Measurements from ENCODE around the gene FOXO1. TPM values are rescaled to one million over a fixed set of nuclear protein-coding genes. Genes with fewer than 3 reads are reported as not detected.
A peak's percentile ranks its signal among the peaks of the same experiment; 100 is the strongest.

FOXO1 gene
- total and polyA plus RNA-seq, 2 of the 13 experiments (the other 11 are each of a cell fraction or from before 2014, with no cell fraction given) = 8.1 to 13.1 TPM

DNA sequence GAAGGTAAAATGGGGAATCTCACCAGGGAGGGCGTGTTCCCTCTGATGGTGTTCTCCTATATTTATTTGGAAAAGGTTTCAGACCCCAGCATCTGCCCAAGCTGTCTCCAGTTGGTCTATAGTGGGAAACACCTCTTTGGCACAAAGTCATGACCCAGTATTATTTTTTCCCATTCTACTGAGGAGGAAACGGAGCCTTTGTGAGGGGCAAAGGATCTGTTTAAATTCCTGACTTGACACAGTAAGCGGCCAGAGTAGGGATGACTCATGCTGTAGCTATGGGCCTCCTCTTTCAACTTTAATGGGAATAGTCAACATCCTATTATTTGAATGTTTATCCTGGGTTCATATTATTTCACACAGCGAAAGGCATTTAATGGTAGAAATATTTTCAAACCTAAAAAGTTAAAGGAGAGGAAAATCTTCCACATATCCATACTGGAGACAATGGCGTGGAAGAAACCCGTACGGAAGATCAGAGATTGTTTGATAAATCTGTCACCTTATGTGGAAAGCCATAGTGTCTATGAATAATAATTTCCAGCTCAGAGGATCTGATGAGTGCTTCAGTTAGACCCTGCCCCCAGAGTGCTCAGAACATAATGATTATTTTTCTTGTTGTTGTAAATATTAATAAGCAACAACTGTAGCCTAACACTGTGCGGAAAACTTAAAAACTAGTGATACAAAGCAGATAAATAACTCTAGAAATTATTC is 126.0 kb downstream of the FOXO1 start (continued):
- TF ChIP-seq ETV6 (CRISPR knock-in tag; conservative IDR thresholded peaks at IDR 0.05) (no peak), MTA3 (CRISPR knock-in tag; IDR thresholded peaks at IDR 0.05) (no peak), TBX2 (CRISPR knock-in tag; IDR thresholded peaks at IDR 0.05; ENCODE audit: borderline replicate concordance) (peak; percentile 80), HHEX (CRISPR knock-in tag; IDR thresholded peaks at IDR 0.05) (no peak), ZNF672 (CRISPR knock-in tag; IDR thresholded peaks at IDR 0.05) (no peak), GABPB1 (CRISPR knock-in tag; IDR thresholded peaks at IDR 0.05) (peak; percentile 15; the same call in 1 of the 2 replicates), ZNF782 (CRISPR knock-in tag; IDR thresholded peaks at IDR 0.05; ENCODE audit: borderline replicate concordance) (no peak), GABPA (IDR thresholded peaks at IDR 0.05; ENCODE audit: low read depth, low read length) (no peak), GABPA (CRISPR knock-in tag; IDR thresholded peaks at IDR 0.05; ENCODE audit: low read depth) (no peak), REXO4 (CRISPR knock-in tag; IDR thresholded peaks at IDR 0.05; ENCODE audit: borderline replicate concordance) (no peak), RARG (CRISPR knock-in tag; IDR thresholded peaks at IDR 0.05; ENCODE audit: low read depth) (no peak), NR2F1 (CRISPR knock-in tag; IDR thresholded peaks at IDR 0.05) (no peak), ZNF296 (CRISPR knock-in tag; conservative IDR thresholded peaks at IDR 0.05) (no peak), SOX13 (IDR thresholded peaks at IDR 0.05) (peak; percentile 65), SOX13 (CRISPR knock-in tag; conservative IDR thresholded peaks at IDR 0.05 in 1 of 2, IDR thresholded peaks at IDR 0.05 in 1 of 2) (peak in 1 of 2 experiments; percentile 89; a peak in 2 of 4 replicates)
- TF ChIP-seq, protein P1, sequence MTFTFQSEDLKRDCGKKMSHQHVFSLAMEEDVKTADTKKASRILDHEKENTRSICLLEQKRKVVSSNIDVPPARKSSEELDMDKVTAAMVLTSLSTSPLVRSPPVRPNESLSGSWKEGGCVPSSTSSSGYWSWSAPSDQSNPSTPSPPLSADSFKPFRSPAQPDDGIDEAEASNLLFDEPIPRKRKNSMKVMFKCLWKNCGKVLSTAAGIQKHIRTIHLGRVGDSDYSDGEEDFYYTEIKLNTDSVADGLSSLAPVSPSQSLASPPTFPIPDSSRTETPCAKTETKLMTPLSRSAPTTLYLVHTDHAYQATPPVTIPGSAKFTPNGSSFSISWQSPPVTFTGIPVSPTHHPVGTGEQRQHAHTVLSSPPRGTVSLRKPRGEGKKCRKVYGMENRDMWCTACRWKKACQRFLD (CRISPR knock-in tag; IDR thresholded peaks at IDR 0.05; ENCODE audit: borderline replicate concordance) = no peak
- TF ChIP-seq, protein P2, sequence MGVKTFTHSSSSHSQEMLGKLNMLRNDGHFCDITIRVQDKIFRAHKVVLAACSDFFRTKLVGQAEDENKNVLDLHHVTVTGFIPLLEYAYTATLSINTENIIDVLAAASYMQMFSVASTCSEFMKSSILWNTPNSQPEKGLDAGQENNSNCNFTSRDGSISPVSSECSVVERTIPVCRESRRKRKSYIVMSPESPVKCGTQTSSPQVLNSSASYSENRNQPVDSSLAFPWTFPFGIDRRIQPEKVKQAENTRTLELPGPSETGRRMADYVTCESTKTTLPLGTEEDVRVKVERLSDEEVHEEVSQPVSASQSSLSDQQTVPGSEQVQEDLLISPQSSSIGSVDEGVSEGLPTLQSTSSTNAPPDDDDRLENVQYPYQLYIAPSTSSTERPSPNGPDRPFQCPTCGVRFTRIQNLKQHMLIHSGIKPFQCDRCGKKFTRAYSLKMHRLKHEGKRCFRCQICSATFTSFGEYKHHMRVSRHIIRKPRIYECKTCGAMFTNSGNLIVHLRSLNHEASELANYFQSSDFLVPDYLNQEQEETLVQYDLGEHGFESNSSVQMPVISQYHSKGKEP (CRISPR knock-in tag; IDR thresholded peaks at IDR 0.05) = no peak
- TF ChIP-seq, protein P3, sequence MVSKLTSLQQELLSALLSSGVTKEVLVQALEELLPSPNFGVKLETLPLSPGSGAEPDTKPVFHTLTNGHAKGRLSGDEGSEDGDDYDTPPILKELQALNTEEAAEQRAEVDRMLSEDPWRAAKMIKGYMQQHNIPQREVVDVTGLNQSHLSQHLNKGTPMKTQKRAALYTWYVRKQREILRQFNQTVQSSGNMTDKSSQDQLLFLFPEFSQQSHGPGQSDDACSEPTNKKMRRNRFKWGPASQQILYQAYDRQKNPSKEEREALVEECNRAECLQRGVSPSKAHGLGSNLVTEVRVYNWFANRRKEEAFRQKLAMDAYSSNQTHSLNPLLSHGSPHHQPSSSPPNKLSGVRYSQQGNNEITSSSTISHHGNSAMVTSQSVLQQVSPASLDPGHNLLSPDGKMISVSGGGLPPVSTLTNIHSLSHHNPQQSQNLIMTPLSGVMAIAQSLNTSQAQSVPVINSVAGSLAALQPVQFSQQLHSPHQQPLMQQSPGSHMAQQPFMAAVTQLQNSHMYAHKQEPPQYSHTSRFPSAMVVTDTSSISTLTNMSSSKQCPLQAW (CRISPR knock-in tag; IDR thresholded peaks at IDR 0.05) = 0 out of 2 replicates have a peak, but pooled peaks have one; percentile 32
- TF ChIP-seq, protein P4, sequence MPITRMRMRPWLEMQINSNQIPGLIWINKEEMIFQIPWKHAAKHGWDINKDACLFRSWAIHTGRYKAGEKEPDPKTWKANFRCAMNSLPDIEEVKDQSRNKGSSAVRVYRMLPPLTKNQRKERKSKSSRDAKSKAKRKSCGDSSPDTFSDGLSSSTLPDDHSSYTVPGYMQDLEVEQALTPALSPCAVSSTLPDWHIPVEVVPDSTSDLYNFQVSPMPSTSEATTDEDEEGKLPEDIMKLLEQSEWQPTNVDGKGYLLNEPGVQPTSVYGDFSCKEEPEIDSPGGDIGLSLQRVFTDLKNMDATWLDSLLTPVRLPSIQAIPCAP (CRISPR knock-in tag; IDR thresholded peaks at IDR 0.05; ENCODE audit: low read depth) = no peak
- TF ChIP-seq, protein P5, sequence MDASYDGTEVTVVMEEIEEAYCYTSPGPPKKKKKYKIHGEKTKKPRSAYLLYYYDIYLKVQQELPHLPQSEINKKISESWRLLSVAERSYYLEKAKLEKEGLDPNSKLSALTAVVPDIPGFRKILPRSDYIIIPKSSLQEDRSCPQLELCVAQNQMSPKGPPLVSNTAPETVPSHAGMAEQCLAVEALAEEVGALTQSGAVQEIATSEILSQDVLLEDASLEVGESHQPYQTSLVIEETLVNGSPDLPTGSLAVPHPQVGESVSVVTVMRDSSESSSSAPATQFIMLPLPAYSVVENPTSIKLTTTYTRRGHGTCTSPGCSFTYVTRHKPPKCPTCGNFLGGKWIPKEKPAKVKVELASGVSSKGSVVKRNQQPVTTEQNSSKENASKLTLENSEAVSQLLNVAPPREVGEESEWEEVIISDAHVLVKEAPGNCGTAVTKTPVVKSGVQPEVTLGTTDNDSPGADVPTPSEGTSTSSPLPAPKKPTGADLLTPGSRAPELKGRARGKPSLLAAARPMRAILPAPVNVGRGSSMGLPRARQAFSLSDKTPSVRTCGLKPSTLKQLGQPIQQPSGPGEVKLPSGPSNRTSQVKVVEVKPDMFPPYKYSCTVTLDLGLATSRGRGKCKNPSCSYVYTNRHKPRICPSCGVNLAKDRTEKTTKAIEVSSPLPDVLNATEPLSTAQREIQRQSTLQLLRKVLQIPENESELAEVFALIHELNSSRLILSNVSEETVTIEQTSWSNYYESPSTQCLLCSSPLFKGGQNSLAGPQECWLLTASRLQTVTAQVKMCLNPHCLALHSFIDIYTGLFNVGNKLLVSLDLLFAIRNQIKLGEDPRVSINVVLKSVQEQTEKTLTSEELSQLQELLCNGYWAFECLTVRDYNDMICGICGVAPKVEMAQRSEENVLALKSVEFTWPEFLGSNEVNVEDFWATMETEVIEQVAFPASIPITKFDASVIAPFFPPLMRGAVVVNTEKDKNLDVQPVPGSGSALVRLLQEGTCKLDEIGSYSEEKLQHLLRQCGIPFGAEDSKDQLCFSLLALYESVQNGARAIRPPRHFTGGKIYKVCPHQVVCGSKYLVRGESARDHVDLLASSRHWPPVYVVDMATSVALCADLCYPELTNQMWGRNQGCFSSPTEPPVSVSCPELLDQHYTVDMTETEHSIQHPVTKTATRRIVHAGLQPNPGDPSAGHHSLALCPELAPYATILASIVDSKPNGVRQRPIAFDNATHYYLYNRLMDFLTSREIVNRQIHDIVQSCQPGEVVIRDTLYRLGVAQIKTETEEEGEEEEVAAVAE (CRISPR knock-in tag; IDR thresholded peaks at IDR 0.05; ENCODE audit: borderline replicate concordance) = no peak
